Caki2 (cell line): ENCODE data around the gene GRHL1. TPM values are rescaled to one million over a fixed set of nuclear protein-coding genes. Genes with fewer than 3 reads are reported as not detected.
"Not testable (repeated sequence)": the region's sequence is repeated elsewhere in the genome, so short reads cannot be mapped to it uniquely, and the experiment has no call there.

Experiments used
- DNase-seq: peaks from one replicate; pipeline ENCODE4 v3.0.0-alpha.2; 2015; ENCODE audit warnings: low read depth
- in situ Hi-C: cut with HindIII; loops from 2 replicates; pipeline ENCODE4 v1.10.0; 2016; ENCODE audit warnings: low sequenced_read_pairs, low pct_unique_long_range_greater_than_20kb, mixed read lengths
- total RNA-seq: library from RNA; depleted of rRNA; stranded (reverse); fragments of >200 nt; shearing (Covaris generic); gene quantifications from 2 replicates; pipeline ENCODE4 v1.2.3, GENCODE V29; 2014; ENCODE audit warnings: low replicate concordance

The GRHL1 gene
- total RNA-seq, 1 experiment from 2014 or later, result 9.1 TPM

GRCh38 chr2:10012366-10012962 lies 61.0 kb downstream of the GRHL1 start:
- in situ Hi-C loops, DNase-seq: not testable (repeated sequence)

GRCh38 chr2:10012963-10013461 lies 61.5 kb downstream of the GRHL1 start:
- no peak for DNase-seq
- in situ Hi-C loops, result no loop called here

GRCh38 chr2:10013651-10014417 lies 62.3 kb downstream of the GRHL1 start:
- in situ Hi-C loops, DNase-seq: not testable (repeated sequence)

- in situ Hi-C loops, result no loop called here
- peak; percentile 60 for DNase-seq
These were observed 63.1 kb downstream of the GRHL1 start for GRCh38 chr2:10014418-10015190.

- DNase-seq, in situ Hi-C loops: not testable (repeated sequence)
These were observed 64.0 kb downstream of the GRHL1 start for GRCh38 chr2:10015376-10015989.

GRCh38 chr2:10016001-10016801 lies 64.7 kb downstream of the GRHL1 start:
- in situ Hi-C loops, result no loop called here
- no peak for DNase-seq

- in situ Hi-C loops, result no loop called here
- DNase-seq, result no peak
These were observed 65.3 kb downstream of the GRHL1 start for GRCh38 chr2:10016802-10017258.

GRCh38 chr2:10017313-10017941 lies 65.9 kb downstream of the GRHL1 start:
- in situ Hi-C loops, result no loop called here
- no peak for DNase-seq

GRCh38 chr2:10019174-10019573 lies 67.7 kb downstream of the GRHL1 start:
- DNase-seq, result no peak
- in situ Hi-C loops, result no loop called here

- in situ Hi-C loops, result no loop called here
- DNase-seq, result no peak
These were observed 68.3 kb downstream of the GRHL1 start for GRCh38 chr2:10019602-10020400.

- in situ Hi-C loops, result no loop called here
- DNase-seq, result no peak
These were observed 70.5 kb downstream of the GRHL1 start for GRCh38 chr2:10022041-10022421.

- in situ Hi-C loops, result no loop called here
- DNase-seq, result no peak
These were observed 71.0 kb downstream of the GRHL1 start for GRCh38 chr2:10022445-10022844.

- in situ Hi-C loops, result no loop called here
These were observed 71.6 kb downstream of the GRHL1 start for GRCh38 chr2:10022966-10023662.

GRCh38 chr2:10026940-10027569 lies 75.6 kb downstream of the GRHL1 start:
- no peak for DNase-seq
- in situ Hi-C loops, result loop anchor here (25.0 kb wide), 1 partner anchor 215 kb away; no protein-coding TSS in a partner anchor

More at GRCh38 chr2:10022966-10023662, 71.6 kb downstream of the GRHL1 start:
- no peak for DNase-seq

GRCh38 chr2:10027660-10028330 lies 76.3 kb downstream of the GRHL1 start:
- in situ Hi-C loops, result loop anchor here (25.0 kb wide), 1 partner anchor 215 kb away; no protein-coding TSS in a partner anchor
- no peak for DNase-seq
